ENCODE measurements around the gene CDR2.
A peak's percentile ranks its signal among the peaks of the same experiment; 100 is the strongest.
"Not testable (repeated sequence)": the region's sequence is repeated elsewhere in the genome, so short reads cannot be mapped to it uniquely, and the experiment has no call there.

The CDR2 gene

GRCh38 chr16:22307838-22308237 lies 66.6 kb downstream of the CDR2 start:
- no peak for DNase-seq (ENCODE audit: low read depth)

DNA sequence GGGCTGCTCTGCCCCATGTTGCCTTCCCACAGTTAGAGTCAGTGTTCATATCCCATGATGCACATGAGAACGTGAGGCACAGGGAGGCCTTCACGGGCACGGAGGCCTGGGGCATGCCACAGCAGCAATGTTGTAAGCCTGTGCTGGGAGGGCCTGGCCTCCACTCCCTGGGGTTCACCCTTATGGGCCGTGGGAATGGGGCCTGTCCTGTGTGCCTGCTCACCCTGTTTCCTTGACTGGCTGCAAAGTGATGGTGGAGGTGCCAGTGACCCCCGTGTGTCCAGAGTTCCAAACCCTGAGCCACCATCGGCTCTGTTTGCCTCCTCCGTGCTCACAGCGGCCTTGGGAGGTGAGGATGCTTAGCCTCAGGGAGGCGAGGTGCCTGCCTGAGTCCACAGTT lies 67.6 kb downstream of the CDR2 start:
- no peak for DNase-seq (ENCODE audit: low read depth)

GRCh38 chr16:22304411-22304810 lies 70.0 kb downstream of the CDR2 start:
- no peak for DNase-seq (ENCODE audit: low read depth)

- DNase-seq (ENCODE audit: low read depth), result no peak
Measured at GRCh38 chr16:22302776-22303363, 71.5 kb downstream of the CDR2 start.

DNA sequence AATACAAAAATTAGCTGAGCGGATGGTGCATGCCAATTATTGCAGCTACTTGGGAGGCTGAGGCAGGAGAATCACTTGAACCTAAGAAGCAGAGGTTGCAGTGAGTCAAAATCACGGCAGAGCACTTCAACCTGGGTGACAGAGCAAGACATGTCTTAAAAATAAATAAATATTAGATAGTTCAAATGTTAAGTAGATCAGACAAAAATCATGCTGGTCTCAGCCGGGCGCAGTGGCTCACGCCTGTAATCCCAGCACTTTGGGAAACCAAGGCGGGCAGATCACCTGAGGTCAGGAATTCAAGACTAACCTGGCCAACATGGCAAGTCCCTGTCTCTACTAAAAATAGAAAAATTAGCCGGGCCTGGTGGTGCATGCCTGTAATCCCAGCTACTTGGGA lies 73.0 kb downstream of the CDR2 start:
- not testable (repeated sequence) for DNase-seq (ENCODE audit: low read depth)

GRCh38 chr16:22300427-22301071 lies 73.9 kb downstream of the CDR2 start:
- DNase-seq (ENCODE audit: low read depth), result peak; percentile 26

GRCh38 chr16:22299036-22299435 lies 75.4 kb downstream of the CDR2 start:
- no peak for DNase-seq (ENCODE audit: low read depth)

DNA sequence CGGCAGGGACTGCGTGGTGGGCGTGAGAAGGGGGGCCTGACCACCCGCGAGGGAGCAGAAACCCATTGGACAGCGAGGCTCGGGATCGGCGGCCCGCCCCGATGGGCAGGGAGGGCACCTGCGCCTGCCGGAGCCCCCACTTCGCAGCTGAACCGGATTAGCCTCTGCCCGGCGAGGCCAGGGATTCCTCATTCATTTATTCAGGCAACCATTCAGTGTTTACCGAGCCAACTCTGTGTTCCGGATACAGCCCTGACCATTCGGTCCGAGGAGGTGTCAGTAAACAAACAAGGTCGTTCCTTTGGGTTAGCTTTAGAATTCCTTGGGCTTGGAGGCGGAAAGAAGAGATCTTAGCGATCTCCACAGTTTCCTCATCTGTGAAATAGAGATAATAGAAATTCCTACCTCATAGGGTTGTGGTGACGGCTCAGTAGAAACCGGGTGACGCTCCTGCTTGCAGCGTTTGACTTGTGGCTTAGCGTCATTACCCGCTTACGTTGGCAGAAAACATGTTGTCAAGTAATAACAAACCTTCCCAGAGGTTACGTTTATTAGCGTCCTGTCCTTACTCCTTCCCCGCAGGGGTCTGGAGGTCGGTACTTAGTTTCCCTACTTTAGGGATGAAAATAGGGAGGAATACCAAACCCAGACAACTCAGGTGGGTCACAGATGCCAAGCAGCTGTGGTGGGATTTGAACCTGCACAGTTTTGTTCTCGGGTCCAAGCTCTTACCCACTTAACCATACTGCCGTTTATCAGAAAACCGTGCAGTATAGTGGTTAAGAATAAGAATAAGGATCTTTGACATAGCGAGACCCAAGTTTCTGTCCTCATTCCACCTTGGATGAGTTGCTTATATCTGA lies 76.3 kb downstream of the CDR2 start:
- DNase-seq (ENCODE audit: low read depth), result peak; percentile 63

- peak; percentile 100 for DNase-seq (ENCODE audit: low read depth)
Measured at GRCh38 chr16:22297114-22297870, 77.1 kb downstream of the CDR2 start, which contains the start of gene POLR3E. Gene POLR3E (plus strand): TSS chr16:22297409. CDS start chr16:22302969, 5,560 bp downstream.

- no peak for DNase-seq (ENCODE audit: low read depth)
Measured at GRCh38 chr16:22296225-22297113, 78.0 kb downstream of the CDR2 start.
